HG02798 (cell line): Measurements from ENCODE around the gene EEF1A2.
"Not testable (repeated sequence)": the region's sequence is repeated elsewhere in the genome, so short reads cannot be mapped to it uniquely, and the experiment has no call there.

ENCODE experiments used
- ATAC-seq: cut with Tn5 transposase; IDR thresholded peaks from one replicate; pipeline ENCODE4 v1.9.1; 2021; ENCODE audit warnings: mild to moderate bottlenecking; ENCODE audit not compliant: unreplicated experiment, poor library complexity

EEF1A2 gene

DNA sequence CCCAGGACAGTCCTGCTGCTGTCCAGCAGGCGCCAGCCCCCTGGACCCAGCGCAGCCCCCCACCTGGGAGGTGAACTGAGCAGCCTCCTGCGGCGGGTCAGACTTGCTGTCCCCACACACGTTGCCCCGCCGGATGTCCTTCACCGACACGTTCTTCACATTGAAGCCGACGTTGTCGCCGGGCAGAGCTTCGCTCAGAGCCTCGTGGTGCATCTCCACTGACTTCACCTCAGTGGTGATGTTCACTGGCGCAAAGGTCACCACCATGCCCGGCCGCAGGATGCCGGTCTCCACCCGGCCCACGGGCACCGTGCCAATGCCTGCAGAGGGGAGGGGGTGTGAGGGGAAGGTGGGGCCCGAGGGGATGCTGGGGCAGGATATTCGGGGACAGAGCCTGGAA lies 8.5 kb downstream of the EEF1A2 start:
- no peak for ATAC-seq

DNA sequence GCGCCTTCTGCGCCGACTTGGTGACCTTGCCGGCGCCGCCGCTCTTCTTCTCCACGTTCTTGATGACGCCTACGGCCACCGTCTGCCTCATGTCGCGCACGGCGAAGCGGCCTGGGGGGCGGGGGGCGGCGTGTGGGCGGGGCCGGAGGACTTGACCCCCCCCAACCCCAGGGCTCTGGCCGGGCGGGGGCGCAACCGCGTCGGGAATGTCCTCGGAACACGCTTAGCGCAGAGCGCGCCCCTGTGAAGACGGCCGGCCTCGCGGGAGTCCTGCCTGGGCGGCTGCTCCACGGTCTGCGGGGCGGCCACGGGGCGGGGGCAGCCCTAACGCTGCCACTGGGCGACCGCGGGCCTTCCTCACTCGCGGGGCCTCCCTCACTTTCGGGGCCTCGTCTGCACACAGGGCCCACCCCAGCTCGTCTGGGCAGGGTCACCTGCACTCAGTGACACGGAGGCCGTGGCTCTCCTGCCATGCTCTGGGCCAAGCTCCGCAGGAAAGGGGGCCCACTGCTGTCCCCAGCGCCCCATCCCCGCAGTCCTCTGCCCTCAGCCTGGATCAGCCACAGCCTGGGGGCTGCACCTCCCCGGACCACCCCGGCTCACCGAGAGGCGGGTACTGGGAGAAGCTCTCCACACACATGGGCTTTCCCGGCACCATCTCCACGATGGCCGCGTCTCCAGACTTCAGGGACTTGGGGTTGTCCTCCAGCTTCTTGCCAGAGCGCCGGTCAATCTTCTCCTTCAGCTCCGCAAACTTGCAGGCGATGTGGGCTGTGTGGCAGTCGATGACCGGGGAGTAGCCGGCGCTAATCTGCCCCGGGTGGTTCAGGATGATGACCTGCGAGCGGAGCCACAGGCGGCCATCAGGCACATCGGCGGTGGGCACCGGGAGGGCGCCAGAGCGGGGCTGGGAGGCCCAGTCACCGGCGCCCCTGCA lies 10.3 kb downstream of the EEF1A2 start:
- ATAC-seq: no peak

DNA sequence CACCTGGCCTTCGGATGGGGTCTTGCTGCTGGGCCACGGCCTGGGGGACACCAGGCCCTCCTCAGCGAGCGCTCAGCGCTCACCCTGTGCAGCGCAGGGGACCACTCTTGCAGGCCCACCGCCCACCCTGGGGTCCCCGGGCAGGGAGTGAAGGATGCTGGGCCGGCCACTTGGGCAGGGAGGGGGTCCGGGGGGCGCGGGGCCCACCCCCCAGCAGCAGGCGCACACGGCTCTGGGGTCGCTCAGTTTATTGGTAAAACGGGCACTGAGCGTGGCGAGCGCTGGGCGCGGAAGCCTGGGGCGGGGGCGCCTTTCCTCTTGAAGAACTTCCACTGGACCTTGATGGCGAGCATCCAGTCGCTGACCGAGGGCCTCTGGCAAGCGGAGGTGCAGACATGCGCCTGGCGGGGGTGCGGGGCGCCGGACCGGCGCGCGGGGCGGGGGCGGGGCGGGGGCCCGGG lies 11.1 kb downstream of the EEF1A2 start:
- no peak for ATAC-seq

DNA sequence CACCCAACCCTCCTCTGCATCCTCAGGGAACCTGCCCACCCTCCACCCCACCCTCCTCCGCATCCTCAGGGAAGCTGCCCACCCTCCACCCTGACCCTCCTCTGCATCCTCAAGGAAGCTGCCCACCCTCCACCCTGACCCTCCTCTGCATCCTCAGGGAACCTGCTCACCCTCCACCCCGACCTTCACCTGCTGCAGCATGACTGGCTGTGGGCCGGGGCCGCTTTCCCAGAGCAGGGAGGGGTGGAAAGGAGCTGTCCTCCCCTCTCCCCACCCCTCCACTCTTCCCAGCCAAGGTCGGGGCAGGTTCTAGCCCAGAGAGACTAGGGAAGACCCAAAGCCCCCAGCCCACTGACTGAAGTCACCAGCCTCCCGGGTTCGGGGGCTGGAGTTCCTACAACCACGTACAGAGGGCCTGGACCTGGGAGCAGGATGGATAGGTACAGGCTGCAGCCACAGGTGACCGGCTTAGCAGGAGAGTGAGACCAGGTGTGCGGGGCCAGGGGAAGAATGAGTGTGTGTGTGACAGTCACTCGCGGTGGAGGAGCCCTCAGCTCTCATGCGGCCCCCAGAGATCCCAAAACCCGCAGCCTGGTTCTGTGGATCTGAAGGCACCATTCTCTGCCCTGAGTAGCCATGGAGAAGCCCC lies 11.6 kb downstream of the EEF1A2 start:
- ATAC-seq: no peak

DNA sequence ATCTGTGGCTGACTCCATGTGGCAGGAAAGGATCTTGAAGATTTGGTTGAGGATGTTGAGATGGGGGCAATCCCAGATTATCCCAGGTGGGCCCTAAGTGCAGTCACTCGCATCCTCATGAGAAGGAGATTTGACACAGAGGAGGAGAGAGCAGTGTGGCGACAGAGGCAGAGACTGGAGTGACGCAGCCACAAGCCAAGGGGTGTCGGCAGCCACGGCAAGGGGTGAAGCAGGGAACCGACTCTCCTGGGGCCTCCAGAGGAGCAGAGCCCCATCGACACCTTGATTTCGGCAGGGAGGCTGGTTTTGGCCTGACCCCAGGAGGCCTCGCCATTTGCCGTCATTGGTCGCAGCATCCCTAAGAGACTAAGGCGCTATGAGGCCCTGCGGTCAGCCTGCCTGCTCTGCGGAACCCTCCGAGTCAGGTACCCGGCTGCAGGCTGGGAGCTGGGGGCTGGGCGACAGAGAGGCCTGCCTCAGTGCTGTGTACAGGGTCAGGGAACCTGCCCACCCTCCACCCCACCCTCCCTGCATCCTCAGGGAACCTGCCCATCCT lies 12.5 kb downstream of the EEF1A2 start:
- no peak for ATAC-seq

DNA sequence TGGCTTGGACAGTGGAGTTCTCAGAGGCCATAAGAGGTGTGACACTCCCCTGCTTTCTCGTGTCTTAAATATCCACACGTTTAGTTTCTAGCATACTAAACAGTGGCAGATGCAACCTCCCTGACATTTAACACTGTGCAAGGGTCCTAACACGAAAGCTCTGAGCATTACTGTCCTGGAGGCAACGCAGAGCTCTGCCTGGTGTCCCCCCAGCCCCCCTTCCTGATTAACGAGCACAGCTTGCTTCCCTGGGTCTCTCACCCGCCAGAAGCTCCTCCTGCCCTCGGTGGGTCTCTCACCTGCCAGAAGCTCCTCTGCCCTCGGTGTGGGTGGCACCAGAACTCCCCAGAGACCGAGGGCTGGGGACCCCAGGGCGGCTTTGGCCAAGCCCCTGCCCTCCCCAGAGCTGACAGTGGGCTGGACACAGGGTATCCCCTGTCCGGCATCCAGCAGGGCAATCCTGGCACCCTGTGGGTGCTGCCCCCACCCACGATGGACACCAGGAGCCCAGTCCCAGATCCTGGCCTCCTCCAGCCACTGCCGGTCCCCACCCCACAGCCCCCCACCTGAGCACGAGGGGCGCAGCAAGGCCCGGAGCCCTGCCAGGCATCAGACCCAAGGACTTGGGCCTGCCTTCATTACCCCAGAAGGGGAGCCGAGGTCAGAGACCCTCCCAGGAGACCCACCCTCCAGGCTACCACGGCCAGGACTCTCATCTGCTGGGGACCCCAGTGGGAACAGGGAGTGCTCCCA lies 14.1 kb downstream of the EEF1A2 start:
- ATAC-seq: no peak

DNA sequence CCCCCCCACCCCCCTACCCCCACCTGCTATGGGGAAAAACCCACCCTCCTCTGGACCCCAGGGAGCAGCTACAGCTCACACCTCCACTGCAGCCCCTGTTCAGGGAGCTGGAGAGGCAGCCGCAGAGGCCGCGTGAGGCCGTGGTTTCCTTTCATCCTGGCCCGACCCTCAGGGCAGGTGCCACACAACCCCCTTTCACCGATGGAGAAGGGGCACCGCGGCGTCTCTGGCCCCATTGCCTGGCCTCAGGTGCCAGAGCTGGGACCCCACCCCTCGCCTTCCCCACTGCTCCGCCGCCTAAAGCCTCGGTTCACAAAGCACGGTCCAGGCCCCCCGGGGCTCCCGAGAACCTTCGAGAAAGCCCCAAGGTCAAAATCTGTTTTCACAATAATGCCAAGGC lies 14.6 kb downstream of the EEF1A2 start:
- no peak for ATAC-seq

DNA sequence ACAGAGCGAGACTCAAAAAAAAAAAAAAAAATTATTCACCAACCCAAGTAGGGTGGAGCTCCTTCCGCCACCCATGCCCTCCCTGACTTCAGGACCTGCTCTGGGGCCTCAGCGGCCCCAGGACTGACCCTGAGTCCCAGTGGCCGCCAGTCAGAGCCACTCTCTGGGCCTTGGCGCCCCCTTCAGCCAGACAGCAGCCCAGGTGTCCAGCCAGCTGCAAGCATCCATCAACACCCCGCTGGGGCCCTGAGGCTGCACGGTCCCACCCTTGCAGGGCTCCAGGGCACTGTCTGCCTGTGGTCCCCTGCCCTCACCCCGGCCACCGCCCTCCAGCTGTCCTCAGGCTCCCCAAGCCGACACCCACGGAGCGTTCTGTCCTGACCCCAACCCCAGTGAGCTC lies 15.0 kb downstream of the EEF1A2 start:
- ATAC-seq: no peak

DNA sequence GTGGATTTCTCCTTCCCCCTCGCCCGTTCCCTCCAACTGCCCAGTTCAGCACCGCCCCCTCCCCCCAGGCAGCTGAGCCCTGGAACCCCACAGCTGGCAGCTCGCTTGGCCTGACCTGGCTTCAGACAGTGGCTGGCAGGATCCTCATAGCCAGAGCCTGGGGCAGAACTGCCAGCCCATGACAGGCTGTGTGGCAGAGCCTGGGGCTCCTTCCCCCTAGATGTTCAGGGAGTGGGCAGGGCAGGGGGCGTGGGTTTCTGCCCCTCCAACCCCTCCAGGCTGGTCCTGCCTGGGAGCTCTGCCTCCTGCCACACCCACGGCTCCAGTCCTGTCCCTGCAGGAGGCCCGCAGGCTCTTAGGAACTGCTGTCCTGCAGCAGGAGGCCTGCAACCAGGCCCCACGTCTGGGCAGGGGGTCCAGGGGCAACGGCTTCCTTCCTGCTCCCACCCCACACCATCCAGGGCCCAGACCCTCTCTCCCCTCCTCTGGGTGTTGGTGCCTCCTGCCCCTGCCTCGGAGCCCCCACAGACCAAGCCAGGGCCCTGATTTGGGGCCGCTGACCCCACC lies 16.8 kb downstream of the EEF1A2 start:
- ATAC-seq: no peak

DNA sequence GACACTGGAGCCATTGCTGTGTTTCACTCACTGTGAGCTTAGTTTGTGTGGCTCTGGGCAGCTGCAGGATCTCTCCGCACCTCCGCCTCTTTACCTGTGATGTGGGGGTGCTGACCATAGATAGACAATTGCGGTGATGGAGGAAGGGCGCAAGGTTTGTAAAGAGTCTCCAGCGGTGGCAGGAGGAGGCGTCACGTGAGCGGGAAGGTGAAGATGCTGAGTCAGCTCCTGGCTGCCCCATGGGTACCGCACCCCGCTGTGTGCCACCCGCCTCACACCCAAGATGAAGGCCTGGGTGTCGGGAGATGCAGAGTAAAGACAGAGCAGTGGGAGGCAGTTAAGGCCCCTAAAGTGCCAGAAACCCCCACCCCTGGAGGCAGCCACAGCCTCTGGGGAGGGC lies 17.4 kb downstream of the EEF1A2 start:
- no peak for ATAC-seq

DNA sequence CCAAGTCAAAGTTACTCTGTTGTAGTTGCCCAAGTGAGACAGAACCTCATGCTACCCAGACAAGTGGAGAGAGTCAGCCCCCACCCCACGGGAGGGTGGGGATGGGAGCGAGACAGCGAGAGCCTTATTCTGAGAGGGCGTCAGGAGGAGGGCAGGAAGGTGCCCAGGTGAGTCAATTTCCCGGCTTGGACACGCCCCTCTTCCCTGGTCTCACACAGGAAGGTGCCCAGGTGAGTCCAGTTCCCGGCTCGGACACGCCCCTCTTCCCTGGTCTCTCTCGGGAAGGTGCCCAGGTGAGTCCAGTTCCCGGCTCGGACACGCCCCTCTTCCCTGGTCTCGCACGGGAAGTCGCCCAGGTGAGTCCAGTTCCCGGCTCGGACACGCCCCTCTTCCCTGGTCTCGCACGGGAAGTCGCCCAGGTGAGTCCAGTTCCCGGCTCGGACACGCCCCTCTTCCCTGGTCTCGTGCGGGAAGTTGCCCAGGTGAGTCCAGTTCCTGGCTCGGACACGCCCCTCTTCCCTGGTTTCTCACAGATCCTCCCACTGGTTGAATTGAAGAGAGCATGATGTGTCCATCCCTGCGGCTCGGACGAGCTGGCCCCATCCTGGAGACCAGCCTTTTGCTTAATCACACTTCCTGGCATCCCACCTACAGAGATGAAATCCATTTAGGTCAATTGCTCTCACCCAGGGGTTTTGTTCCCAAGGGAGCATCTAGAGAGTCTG lies 19.0 kb downstream of the EEF1A2 start:
- ATAC-seq: not testable (repeated sequence)

DNA sequence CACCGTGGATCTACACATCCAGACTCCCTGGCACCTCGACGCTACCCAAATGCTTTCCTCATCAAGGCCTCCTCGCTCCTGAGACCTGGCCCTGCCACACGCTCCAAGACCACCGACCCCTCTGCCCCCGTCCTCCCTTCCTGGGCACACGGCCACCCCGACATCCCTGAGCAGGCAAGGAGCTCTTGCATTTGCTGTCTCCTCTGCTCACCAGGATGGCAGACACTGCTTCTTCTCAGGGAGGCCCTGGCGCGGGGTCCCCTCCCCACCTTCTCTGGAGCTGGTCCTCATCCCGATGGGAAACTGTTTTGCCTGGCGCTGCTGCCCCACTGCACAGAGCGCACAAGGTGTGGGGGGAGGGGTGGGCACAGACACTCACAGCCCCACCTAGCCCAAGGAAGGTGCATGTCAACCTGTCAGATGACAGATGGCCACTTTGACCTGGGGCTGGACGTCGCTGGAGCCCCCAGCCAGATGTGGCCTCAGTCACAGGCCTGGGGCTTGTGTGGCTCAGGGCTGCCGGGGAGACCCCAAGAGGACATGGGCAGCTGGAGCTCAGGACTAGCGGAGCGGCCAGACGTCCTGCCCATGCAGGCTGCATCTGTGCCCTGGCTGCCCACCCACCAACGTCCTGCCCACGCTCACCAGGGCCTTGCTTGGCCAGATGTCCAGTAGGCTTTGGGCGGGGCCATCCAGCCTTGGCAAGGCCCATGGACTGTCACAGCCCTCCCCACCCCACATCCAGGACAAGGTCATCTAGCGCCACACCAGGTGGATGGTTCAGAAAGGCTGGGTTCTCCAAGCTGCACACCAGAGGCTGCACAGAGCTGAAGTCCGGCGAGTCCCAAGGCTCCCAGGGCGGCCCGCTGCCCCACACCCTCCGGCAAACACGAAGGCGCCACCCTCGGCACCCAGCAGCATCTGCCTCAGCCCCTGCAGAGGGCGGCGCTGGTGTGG lies 20.3 kb downstream of the EEF1A2 start:
- no peak for ATAC-seq

DNA sequence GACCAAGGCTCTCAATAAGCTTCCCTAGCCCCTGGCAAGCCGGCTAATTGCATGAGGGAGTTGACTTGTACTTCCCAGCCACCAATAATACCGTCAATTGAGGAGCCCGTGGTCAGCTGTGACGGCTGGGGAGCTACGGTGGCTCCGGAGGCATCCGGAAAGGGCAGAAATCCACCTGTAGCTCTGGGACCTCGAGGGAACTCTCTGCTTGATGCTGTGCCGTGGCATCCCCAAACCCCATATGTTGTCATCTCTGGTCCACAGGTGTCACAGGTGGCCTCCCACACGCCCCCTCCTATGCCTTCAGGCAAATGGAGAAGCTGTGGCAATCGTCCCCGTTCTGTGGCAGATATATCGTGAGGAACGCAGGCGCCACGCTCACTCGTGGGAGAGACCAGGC lies 20.9 kb downstream of the EEF1A2 start:
- ATAC-seq: no peak

DNA sequence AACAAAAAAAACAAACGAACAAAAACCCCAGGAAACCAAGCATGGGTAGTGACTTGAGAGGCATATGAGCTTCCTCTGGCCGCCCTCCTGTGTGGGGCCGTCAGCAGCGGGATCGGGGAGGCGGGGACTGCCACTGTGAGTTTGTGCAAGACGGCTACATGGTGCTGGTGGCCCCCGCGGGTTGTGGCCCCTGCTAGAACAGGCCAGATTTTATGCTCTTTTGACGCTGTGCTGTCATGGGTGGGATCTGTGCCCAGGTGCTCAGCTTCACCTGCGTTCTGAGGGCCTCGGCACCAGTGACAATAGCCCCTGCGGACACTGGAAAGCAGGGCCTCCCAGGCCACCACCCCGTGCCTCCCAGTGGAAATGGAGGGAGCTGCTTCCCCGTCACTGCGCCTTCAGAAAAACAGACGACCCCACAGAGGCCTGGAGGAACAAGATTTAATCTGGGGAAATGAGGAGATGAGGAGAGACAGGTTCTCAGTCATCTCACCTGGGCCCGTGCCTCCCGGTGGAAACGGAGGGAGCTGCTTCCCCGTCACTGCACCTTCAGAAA lies 21.7 kb downstream of the EEF1A2 start:
- ATAC-seq: no peak

DNA sequence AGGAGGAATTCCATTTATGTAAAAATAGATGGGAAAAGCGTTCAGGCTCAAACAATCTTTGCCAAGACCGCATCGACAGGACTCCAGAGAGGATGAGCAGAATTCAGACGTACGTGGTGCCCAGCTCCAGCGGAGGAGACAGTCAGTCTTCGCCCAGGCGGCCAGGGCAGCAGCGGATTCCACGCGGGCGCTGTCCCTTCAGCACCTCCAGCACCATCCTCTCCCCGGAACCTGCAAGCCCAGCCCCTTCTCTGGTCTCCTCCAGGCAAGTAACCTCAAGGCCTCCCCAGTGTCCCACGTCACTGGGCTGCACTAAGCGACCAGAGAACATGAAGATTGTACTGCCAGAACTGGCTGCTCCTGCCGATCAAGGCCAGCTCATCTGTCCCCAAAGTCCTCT lies 23.7 kb downstream of the EEF1A2 start:
- no peak for ATAC-seq

DNA sequence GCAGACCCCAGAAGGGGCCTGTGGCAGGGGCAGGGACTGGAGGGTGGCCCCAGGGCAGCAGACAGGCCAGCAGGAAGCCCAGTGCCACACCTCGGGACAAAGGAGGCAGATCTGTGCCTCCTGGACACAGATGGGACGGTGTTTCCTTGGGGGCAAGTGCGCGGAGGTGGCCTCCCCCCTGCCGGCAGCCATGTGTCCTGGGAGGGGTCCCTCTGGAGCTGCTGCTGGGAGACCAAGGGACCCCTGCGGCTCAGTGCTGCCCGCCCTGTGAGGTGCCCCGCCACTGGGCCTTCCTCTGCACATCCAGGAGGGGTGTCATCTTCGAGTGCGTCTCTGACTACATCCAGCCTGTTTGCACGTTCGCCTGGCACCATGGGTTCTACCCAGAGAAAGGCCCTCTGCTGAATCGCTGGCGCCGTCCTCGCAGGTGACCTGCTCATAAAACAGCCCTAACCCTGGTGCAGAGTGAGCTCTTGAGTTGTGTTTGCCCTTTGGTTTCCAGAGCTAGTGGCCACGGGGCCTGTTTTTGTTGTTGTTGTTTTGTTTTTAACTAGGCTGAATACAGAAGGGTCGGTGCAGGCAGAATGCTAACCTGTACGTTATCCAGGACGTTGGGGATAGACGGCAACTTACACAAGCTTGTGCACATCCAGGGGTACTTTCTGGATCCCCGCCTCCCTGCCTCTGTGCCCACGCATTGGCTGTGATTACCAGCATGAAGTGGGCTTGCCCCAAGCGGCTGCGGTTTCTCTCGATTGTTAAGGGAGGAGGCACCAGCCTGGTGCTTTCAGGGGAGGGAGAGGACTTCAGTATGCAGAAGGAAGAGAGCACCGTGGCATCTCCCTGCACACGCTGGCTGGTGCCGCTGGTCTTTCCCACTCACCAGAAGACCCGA lies 25.1 kb downstream of the EEF1A2 start:
- ATAC-seq: no peak

DNA sequence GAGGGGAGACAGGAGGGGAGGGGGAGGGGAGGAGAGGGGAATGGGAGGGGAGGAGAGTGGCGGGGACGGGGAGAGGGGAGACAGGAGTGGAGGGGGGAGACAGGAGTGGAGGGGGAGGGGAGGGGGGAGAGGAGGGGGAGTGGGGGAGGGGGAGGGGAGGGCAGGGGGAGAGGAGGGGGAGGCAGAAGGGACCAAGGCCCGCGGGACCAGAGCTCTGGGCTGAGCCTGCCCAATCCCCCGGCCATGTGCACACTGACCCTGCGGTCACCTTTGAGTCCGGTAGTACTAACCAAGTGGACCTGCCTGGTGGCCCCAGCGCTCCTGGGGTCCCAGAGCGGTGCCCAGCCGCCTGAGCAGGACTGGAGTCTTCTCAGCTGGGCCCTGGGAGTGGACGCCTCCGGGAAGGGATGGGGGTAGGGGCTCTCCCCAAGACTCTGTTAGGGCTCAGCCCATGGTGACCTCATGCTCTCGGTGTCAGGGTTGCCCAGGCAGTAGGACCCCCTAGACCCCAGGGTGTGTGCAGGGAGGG lies 26.0 kb downstream of the EEF1A2 start:
- ATAC-seq: no peak
